Pons (tissue), 1 donor: Measurements from ENCODE around the gene S1PR1.

Experiments used
- DNase-seq: peaks from one replicate; pipeline ENCODE4 v3.0.0-alpha.2; 2016; ENCODE audit warnings: low spot score

Gene S1PR1

GRCh38 chr1:101245246-101245927, 8.6 kb downstream of the S1PR1 start:
- DNase-seq: no peak

- no peak for DNase-seq
Observed at GRCh38 chr1:101247404-101248287, 10.8 kb downstream of the S1PR1 start.

DNA sequence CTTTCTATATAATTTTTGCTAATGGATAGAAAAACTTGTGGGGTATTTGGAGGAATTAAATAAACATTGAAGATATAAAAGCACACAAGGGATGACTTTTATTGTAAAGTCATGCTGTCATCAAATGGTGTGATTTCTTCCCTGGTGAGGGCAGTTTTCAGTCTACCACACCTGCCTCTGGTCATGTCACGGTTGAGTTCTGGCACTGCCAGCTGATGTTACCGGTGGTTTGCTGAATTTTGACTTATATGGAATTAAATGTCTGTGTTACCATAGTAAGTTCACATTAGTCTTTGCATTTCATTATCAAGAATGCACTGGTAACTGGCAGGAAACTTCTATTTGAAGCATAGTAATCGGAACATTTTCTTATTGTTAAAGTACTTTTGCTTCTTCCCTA, 13.4 kb downstream of the S1PR1 start:
- DNase-seq: no peak

DNA sequence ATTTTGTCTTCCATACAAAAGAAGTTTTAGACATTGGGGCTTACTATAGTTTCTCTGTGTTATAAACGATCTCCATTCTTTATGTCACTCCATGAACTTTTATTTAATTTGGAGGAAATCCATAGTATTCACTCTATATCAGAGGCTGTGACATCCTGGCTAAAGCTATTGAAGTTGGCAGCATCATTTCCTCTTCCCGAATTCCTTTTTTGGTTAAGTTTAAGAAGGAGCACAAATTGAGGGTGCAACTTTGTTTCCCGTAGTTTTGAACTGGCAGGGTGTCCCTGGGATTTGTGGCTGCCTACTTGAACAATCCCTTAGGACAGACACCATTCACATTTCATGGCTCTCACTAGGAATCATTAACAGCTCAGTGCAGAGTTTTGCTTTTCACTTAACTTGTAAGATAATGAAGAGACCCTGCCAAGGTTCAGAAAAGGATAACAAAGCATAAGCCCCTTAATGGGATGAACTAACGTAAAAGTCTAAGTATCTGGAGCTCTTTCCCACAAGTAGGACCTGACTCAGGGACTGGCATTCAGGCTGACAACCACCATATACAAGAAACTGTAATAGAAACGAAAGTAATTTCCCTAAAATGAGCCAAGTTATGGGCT, 13.9 kb downstream of the S1PR1 start:
- DNase-seq: no peak

- DNase-seq: no peak
Observed at GRCh38 chr1:101251504-101251903, 14.7 kb downstream of the S1PR1 start.

GRCh38 chr1:101253976-101254674, 17.3 kb downstream of the S1PR1 start:
- no peak for DNase-seq

DNA sequence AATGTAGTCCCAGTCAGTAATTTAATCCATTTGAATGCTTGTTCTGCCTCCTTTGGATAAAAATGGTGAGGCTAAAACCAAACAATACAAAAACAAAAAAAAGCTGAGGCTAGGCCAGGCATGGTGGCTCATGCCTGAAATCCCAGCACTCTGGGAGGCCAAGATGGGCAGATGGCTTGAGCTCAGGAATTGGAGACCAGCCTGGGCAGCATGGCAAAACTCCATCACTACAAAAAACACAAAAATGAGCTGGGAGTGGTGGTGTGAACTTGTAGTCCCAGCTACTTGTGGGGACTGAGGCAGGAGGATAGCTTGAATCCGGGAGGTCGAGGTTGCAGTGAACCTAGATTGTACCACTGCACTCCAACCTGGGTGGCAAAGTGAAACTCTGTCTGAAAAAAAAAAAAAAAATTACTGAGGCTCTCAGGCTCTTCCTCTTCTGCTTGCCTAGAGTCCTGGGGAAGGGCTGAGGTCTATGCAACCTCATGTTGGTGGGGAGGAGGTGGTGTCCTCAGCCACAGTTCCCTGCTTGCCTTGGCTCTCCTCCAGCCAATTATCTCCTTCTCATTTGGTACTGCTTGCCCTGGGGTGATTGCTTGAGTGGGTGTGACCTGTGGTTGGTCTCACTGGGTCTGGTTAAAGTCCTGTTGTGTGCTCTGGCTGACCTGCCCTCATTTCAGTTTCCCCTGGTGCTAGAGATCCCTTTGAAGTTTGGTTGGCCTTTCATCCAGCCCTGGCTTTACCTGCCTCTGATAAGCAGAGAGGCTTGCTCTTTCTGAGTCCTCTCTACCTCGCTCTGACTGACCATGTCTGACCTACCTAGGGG, 20.9 kb downstream of the S1PR1 start:
- DNase-seq: no peak

GRCh38 chr1:101259744-101260148, 22.9 kb downstream of the S1PR1 start:
- peak; percentile 56 for DNase-seq

DNA sequence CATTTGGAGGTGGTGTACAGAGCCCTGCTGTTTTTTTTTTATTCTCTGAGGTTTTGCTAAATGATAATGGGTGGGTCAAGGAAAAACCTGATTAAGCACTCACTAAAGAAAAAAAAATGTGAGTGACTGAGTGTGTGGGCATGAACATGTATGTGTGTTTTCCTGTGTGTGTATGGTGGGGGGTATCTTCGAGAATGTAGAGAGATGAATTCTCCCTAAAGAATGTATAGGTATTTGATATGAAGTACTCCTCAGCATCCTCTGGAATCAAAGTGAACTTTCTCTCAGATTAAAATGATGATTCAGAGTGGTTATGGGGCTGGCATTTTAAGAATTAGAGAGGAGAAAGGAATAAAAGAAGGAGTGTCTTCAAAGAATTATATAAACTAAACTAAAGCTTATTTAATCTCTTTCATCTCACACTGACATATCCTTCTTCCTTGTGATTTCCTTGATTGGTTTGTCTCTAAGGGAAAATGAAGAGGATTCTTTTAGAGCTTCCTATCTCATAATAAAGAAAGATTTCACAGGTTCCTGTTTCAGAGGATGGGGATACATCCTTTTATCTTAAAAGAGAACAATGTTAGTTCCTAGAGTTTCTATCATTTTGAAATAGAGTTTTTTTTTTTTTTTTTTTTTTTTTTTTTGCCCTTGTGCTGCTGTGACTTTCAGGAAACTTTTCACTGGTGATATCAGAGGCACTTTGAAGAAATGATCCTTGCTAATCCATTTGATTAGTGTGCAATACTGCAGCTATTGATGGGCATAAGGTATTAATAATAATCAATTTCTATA, 23.9 kb downstream of the S1PR1 start:
- no peak for DNase-seq

DNA sequence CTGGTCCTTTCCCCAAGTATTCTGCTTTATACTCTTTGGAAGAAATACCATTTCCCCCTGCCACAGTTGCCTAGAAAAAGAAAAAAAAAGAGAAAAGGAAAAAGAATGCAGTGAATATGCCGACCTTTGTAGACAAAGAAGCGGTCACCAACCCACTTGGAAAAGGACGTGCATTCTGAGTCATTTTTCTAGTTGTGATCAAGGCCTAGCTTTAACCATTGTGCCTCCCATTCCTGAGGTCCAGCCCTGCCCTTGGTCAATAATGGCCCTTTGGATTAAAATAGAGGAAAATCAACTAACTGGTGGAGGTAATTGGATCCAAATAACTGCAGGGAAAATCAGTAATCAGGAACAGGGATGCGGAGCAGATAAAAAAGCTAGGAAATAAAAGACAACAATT, 24.8 kb downstream of the S1PR1 start:
- no peak for DNase-seq

DNA sequence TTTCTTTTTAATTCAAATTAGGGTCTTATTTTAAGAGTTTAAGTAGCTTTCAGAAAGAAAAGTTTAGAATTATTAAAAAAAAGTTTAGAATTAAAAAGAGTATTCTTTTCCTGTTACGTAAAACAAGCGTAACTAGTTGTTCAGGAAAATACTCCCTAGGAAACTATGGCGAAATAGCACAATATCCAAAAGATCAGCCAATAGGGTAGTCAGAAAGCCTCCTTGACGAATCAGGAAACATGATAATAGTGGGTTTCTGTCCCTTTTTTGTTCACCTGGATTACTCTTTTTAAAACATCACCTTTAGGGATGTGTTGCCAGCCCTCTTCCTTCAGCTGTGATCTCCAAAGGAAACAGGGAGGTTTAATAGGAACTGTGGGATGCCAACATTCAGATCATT, 25.2 kb downstream of the S1PR1 start:
- no peak for DNase-seq

GRCh38 chr1:101262630-101263348, 26.0 kb downstream of the S1PR1 start:
- no peak for DNase-seq

DNA sequence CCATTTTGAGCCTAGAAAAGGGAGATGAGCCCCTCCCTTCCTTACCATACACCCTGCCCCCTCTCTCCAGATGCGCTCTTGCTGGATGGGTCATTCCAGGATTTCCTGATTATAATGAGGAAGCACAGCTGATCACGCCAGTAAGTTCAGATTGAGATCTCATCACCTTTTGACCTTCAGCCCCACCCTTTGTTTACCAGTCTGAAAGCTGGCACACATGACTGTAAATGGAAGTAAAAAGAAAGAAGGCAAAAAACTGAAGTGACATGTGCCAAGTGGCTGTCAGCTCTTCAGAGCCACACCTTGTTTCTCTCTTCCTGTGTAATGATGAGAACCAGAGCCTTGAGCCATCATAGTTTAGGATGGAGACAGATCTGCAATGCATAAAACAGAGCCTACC, 27.9 kb downstream of the S1PR1 start:
- no peak for DNase-seq

- no peak for DNase-seq
Observed at GRCh38 chr1:101265684-101266083, 28.9 kb downstream of the S1PR1 start.

- DNase-seq: no peak
Observed at GRCh38 chr1:101267082-101267481, 30.3 kb downstream of the S1PR1 start.

GRCh38 chr1:101268893-101269292, 32.1 kb downstream of the S1PR1 start:
- no peak for DNase-seq

DNA sequence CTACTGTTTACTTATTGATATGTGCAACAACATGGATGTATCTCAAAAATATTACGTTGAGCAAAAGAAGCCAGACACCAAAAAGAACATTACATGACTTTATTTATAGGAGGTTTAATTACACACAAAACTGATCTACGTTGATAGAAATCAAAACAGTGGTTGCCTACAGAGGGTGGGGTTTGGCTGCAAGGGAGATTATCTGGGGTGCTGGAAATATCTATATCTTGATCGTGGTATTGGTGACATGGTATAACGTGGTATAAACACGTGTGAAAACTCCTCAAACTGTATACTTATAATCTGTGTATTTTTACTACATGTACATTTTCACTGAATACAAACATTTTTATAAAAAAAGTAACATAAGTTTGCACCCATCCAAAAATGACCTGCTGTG, 38.9 kb downstream of the S1PR1 start:
- DNase-seq: no peak

DNA sequence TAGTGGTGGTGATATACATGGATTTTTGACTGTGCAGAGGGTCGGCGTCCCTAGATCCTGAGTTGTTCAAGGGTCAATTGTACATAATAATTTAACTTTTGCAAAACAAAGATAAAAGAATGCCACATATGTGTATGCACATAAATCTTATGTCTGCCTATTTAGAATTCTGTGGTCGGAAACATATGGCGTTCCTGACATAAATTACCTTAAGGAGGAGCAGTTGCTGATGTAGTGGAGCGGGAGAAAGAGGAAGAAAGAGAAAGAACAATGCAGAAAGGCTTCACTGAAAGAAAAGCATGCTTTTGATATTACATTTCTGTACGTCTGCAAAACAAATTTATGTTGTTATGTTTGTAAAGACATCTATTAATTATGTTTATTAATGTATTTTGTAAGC, 40.0 kb downstream of the S1PR1 start:
- no peak for DNase-seq

DNA sequence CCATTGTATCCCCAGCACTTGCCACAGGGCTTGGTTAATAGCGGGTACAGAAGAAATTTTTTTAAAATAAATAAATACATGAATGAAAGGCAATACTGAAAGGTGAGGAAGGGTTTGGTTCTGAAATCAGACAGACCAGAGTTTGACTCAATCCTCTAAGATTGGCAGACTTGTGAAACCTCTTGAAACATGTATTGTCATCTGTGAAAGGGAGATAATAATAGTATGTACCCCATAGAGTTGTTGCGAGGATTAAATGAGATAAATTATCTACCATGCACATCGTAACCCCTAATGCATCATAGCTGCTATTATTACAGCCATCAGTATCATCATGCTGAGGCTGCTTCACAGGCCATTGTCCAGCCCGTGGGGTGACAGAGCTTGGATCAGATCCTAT, 41.4 kb downstream of the S1PR1 start:
- DNase-seq: no peak

DNA sequence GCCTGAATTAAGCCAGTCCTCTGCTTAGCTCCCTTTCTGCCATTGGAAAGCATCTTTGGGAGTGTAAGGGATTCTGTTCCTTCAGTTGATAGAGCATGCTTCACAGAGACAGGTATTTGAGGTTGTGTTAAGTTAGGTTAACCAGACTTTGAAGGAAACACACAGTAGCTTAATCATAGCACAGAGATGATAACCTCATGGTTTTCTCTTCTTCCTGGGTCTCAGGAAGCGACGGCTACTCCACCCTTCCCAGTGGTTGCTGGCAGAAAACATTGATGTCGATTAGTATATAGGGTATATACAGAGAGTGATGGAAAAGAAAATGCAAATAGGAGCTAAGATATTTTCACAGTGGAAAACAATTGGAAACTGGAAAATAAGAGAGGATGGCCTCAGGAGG, 42.0 kb downstream of the S1PR1 start:
- DNase-seq: no peak
